GM19455 (cell line): Measurements from ENCODE around the gene TCF15.

Source experiments
- ATAC-seq: cut with Tn5 transposase; IDR thresholded peaks from one replicate; pipeline ENCODE4 v1.9.1; 2021; ENCODE audit not compliant: unreplicated experiment

TCF15 gene

DNA sequence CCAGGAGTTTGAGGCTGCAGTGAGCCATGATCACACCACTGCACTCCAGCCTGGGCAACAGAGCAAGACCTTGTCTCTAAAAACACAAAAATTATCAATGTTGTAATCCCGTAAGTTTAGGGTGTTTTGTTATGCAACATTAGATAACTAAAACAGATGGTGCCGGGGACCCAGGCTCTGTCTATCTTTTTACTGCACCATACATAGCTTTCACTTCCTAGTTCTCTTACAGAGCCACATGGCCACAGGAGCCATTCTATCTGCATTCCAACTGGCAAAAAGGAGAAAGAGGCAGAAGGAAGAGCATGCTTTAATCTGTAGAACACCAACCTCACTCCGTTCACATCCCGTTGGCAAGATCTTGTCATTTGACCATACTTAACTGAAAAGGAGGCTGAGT is 5.4 kb upstream of the TCF15 start:
- ATAC-seq: no peak

DNA sequence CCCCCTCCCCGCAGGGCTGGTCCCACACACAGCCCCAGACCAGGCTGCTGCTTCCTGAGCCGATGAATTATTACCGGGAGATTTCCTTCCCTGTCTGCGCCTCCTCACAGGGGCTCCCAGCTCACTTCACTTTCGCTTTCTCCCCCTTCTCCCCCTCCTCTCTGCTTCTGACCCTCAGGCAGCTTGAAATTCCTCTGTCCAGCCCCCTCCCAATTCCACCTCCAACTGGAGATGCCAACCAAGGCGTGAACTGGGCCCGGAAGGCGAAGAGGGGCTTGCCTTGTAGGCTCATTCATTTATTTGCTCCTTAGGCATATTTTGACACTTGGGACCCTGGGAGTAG is 1.7 kb upstream of the TCF15 start:
- ATAC-seq: no peak

GRCh38 chr20:611047-611842 is 1.1 kb upstream of the TCF15 start:
- no peak for ATAC-seq

GRCh38 chr20:609371-609964 is 641 bp downstream of the TCF15 start:
- no peak for ATAC-seq

GRCh38 chr20:608970-609369 is 1.1 kb downstream of the TCF15 start:
- ATAC-seq: no peak

GRCh38 chr20:607476-607875 is 2.6 kb downstream of the TCF15 start:
- ATAC-seq: no peak

DNA sequence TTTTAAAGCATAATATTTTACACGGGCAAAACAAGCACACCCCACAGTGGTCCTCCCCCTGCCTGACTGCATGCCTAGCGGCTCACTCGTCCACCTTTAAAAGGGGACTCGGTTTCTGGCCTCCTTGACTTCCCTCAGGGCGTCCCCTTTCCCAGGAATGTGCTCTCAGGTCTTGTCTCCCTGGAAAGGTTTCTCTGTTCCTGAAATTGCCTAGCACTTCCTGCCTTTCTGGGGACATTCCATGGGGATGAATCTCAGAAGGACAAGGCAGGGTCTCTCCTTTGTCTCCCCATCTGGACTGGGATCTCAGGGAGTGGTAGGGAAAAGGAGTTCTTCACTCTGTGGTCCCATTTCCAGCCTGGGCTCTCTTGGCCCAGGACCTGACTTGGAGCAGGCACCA is 4.9 kb downstream of the TCF15 start:
- no peak for ATAC-seq

DNA sequence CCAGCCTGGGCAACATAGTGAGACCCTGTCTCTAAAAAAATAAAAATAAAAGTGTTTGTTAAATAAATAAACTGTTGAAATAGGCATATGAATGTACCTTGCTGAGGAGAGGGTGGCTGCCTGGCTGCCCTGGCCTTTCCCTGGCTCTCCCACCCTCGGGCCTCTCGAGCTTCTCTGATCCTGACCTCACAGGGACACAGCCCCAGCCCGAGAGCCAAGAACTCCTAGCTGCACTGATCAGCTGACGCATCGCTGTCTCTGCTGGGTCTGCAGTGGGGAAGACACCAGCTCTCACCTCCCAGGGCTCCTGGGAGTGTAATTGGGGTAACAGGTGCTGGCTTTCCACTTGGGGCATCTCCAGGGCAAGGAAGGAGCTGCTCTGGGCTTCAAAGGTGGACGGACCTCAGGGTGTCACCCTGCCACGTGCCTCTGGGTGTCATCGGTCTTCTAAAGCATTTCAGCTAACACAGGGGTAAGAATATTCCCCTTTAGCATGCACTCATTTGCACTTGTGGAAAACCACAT is 6.9 kb downstream of the TCF15 start:
- no peak for ATAC-seq

DNA sequence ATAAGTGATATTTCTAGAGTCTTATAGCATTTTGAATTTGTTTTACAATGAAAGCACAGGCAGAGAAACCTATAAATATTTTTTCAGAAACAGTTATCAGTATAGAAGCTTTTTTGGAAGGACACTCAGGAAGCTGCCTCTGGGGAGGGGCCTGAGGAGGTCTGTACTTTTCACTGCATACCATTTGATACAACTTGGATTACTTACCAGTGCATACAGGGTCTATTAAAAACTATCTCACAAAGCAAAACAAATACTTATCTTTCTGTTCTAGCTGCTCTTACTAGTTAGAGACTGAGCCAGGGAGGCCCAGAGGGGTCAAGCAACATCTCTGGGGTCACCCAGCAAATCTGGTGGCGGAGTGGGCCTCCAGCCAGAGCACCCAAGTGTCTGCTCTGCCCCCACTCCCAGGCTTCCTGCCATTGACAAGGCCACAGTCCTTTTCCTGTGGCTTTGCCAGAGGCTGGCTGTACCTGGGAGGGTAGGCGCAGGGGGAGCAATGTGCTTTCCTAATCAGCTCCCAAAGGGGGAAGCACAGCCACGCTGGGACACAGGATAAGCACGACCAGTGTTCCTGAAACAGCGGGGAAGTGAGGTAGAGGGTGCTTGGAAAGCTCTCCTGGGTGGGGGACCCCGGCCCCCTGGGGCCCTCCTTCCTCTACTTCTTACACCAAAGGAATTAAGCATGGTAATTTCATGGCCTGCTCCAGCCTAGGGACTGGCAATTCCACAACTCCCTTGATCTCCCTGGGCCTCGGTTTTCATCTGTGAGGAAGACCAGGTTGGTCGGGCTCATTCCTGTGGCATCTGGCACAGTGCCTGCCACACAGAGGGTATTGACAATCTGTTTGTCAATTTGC is 7.8 kb downstream of the TCF15 start:
- no peak for ATAC-seq

GRCh38 chr20:600736-601135 is 9.4 kb downstream of the TCF15 start:
- ATAC-seq: no peak

- ATAC-seq: no peak
These were observed 10.0 kb downstream of the TCF15 start for GRCh38 chr20:600141-600540.

GRCh38 chr20:598133-598850 is 11.8 kb downstream of the TCF15 start:
- no peak for ATAC-seq

GRCh38 chr20:597560-597959 is 12.5 kb downstream of the TCF15 start:
- ATAC-seq: no peak

DNA sequence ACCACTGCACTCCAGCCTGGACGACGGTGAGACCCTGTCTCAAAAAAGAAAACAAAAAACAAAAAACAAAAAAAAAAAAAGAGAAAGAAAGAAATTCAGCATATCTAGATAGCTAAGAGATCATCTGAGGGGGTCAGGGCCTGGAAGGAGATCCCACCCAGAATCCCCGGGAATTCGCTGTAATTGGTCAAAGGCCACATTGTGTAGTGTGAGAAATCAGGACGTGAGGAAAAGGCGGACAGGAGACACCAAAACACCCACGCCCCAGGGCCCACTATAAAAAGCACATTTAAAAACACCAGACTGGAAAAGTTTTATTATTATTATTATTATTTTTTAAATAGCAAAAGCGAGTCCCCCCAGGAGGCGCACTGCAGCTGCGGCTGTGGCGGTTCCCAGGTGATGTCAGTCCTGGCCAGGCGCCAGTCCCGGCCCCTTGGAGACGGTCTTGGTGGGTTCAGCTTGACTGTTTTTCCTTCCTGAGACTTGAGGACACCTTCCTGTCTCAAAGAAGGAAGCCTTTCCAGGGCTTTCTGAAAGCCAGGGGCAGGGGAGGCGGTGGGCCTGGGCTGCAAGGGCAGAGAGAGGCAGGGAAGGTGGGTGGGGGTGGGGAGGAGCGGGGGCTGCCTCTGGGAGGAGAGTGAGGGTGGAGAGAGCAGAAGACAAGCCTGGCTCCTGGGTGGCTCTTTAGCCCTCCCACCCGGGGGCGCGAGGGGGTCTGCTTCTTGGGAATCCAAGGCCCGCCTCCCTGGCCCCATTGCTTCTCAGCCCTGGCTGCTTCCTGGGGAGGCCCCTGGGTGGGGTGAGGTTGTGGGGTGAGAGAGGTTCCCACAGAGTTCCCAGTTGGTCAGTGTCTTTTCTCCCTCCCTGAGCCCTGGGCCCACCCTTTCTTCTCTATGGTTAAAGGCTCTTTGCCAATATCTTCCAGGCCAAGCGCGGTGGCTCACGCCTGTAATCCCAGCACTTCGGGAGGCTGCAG is 14.5 kb downstream of the TCF15 start:
- no peak for ATAC-seq

GRCh38 chr20:592506-592905 is 17.6 kb downstream of the TCF15 start:
- ATAC-seq: no peak

GRCh38 chr20:591941-592340 is 18.2 kb downstream of the TCF15 start:
- no peak for ATAC-seq

GRCh38 chr20:588932-589672 is 21.0 kb downstream of the TCF15 start:
- ATAC-seq: peak; percentile 59

- no peak for ATAC-seq
These were observed 21.6 kb downstream of the TCF15 start for GRCh38 chr20:588476-588875.

- ATAC-seq: no peak
These were observed 25.2 kb downstream of the TCF15 start for GRCh38 chr20:584971-585301.
